SH-SY5Y (cell line): ENCODE measurements around the gene ZNF697.

Experiments used
- GATA2 ChIP-seq: IDR thresholded peaks from 2 replicates; pipeline ENCODE4 v1.6.1; 2011; ENCODE audit warnings: mild to moderate bottlenecking, low read depth, low read length
- GATA3 ChIP-seq: IDR thresholded peaks from 2 replicates; pipeline ENCODE4 v1.6.1; 2011; ENCODE audit warnings: low read depth, mild to moderate bottlenecking, low read length, moderate library complexity

GRCh38 chr1:119634016-119634415, 14.1 kb downstream of the ZNF697 start:
- no peak for TF ChIP-seq GATA2
- no peak for TF ChIP-seq GATA3
